ENCODE measurements around the gene MED13L. TPM values are rescaled to one million over a fixed set of nuclear protein-coding genes. Genes with fewer than 3 reads are reported as not detected.

The MED13L gene
- polyA plus RNA-seq, 4 donors: 9.8 to 74.0 (median 14.3) TPM

GRCh38 chr12:116101991-116102390, 175.5 kb downstream of the MED13L start:
- Histone ChIP-seq H3K27ac (ENCODE audit: low read depth in 1 of 3, low read length in 2 of 3) (no peak overlapping the region), H3K36me3 (ENCODE audit: control insufficient read depth in 3 of 3, insufficient read depth in 2 of 3, low read depth in 1 of 3, low read length in 3 of 3) (peaks cover 0 to 10% (median 3%) of the 10 kb centered on the region in 3 donors), H3K9me3 (ENCODE audit: control insufficient read depth in 2 of 2, insufficient read depth in 1 of 2, low read depth in 1 of 2, low read length in 1 of 2) (no peaks in the 10 kb centered on the region), H3K4me1 (ENCODE audit: control insufficient read depth in 3 of 3, insufficient read depth in 2 of 3, low read depth in 1 of 3, low read length in 2 of 3) (no peaks in the 10 kb centered on the region), H3K4me3 (ENCODE audit: low read depth in 1 of 3, low read length in 3 of 3) (no peak overlapping the region), H3K27me3 (ENCODE audit: control insufficient read depth in 3 of 3, insufficient read depth in 3 of 3, low read length in 3 of 3) (no peaks in the 10 kb centered on the region)
- FAIRE-seq (no peak), DNase-seq (no peak)
- 91 to 93% (median 92%) methylated on average over 2 of the region's 2 CpGs for WGBS, 3 donors

- FAIRE-seq: no peak
- H3K4me1 ChIP-seq (ENCODE audit: control insufficient read depth in 3 of 3, insufficient read depth in 2 of 3, low read depth in 1 of 3, low read length in 2 of 3): no peaks in the 10 kb centered on the region
- H3K4me3 ChIP-seq (ENCODE audit: low read depth in 1 of 3, low read length in 3 of 3): no peak overlapping the region
- 74 to 78% (median 74%) methylated on average over 6 of the region's 6 CpGs for WGBS, 3 donors
- H3K27ac ChIP-seq (ENCODE audit: low read depth in 1 of 3, low read length in 2 of 3): no peak overlapping the region
- no peaks in the 10 kb centered on the region for H3K27me3 ChIP-seq (ENCODE audit: control insufficient read depth in 3 of 3, insufficient read depth in 3 of 3, low read length in 3 of 3)
- DNase-seq: peak in 1 of 2 donors; percentile 4
- H3K36me3 ChIP-seq (ENCODE audit: control insufficient read depth in 3 of 3, insufficient read depth in 2 of 3, low read depth in 1 of 3, low read length in 3 of 3): peaks cover 0 to 11% (median under 1%) of the 10 kb centered on the region in 3 donors
- no peaks in the 10 kb centered on the region for H3K9me3 ChIP-seq (ENCODE audit: control insufficient read depth in 2 of 2, insufficient read depth in 1 of 2, low read depth in 1 of 2, low read length in 1 of 2)
These were observed 177.7 kb downstream of the MED13L start for GRCh38 chr12:116099652-116100432.

GRCh38 chr12:116096874-116097273, 180.6 kb downstream of the MED13L start:
- no peaks in the 10 kb centered on the region for H3K4me1 ChIP-seq (ENCODE audit: control insufficient read depth in 3 of 3, insufficient read depth in 2 of 3, low read depth in 1 of 3, low read length in 2 of 3)
- DNase-seq (no peak), FAIRE-seq (no peak)
- WGBS, 3 donors: 96 to 97% (median 97%) methylated on average over 5 of the region's 5 CpGs
- H3K4me3 ChIP-seq (ENCODE audit: low read depth in 1 of 3, low read length in 3 of 3): no peak overlapping the region
- no peaks in the 10 kb centered on the region for H3K9me3 ChIP-seq (ENCODE audit: control insufficient read depth in 2 of 2, insufficient read depth in 1 of 2, low read depth in 1 of 2, low read length in 1 of 2)
- no peaks in the 10 kb centered on the region for H3K27me3 ChIP-seq (ENCODE audit: control insufficient read depth in 3 of 3, insufficient read depth in 3 of 3, low read length in 3 of 3)
- no peak overlapping the region for H3K27ac ChIP-seq (ENCODE audit: low read depth in 1 of 3, low read length in 2 of 3)
- H3K36me3 ChIP-seq (ENCODE audit: control insufficient read depth in 3 of 3, insufficient read depth in 2 of 3, low read depth in 1 of 3, low read length in 3 of 3): peaks cover 0 to 12% (median 2%) of the 10 kb centered on the region in 3 donors

GRCh38 chr12:116094475-116094874, 183.0 kb downstream of the MED13L start:
- no peak overlapping the region for H3K27ac ChIP-seq (ENCODE audit: low read depth in 1 of 3, low read length in 2 of 3)
- no peaks in the 10 kb centered on the region for H3K27me3 ChIP-seq (ENCODE audit: control insufficient read depth in 3 of 3, insufficient read depth in 3 of 3, low read length in 3 of 3)
- DNase-seq (peak in 1 of 2 donors; percentile 7), FAIRE-seq (no peak)
- H3K4me1 ChIP-seq (ENCODE audit: control insufficient read depth in 3 of 3, insufficient read depth in 2 of 3, low read depth in 1 of 3, low read length in 2 of 3): no peaks in the 10 kb centered on the region
- H3K9me3 ChIP-seq (ENCODE audit: control insufficient read depth in 2 of 2, insufficient read depth in 1 of 2, low read depth in 1 of 2, low read length in 1 of 2): no peaks in the 10 kb centered on the region
- no peak overlapping the region for H3K4me3 ChIP-seq (ENCODE audit: low read depth in 1 of 3, low read length in 3 of 3)
- H3K36me3 ChIP-seq (ENCODE audit: control insufficient read depth in 3 of 3, insufficient read depth in 2 of 3, low read depth in 1 of 3, low read length in 3 of 3): peaks cover 0 to 10% (median 2%) of the 10 kb centered on the region in 3 donors

GRCh38 chr12:116093915-116094314, 183.6 kb downstream of the MED13L start:
- H3K36me3 ChIP-seq (ENCODE audit: control insufficient read depth in 3 of 3, insufficient read depth in 2 of 3, low read depth in 1 of 3, low read length in 3 of 3): peaks cover 0 to 10% (median 2%) of the 10 kb centered on the region in 3 donors
- no peak overlapping the region for H3K4me3 ChIP-seq (ENCODE audit: low read depth in 1 of 3, low read length in 3 of 3)
- no peaks in the 10 kb centered on the region for H3K27me3 ChIP-seq (ENCODE audit: control insufficient read depth in 3 of 3, insufficient read depth in 3 of 3, low read length in 3 of 3)
- H3K9me3 ChIP-seq (ENCODE audit: control insufficient read depth in 2 of 2, insufficient read depth in 1 of 2, low read depth in 1 of 2, low read length in 1 of 2): no peaks in the 10 kb centered on the region
- H3K4me1 ChIP-seq (ENCODE audit: control insufficient read depth in 3 of 3, insufficient read depth in 2 of 3, low read depth in 1 of 3, low read length in 2 of 3): no peaks in the 10 kb centered on the region
- H3K27ac ChIP-seq (ENCODE audit: low read depth in 1 of 3, low read length in 2 of 3): no peak overlapping the region
- no peak for DNase-seq
- FAIRE-seq: no peak
- WGBS, 3 donors: 64 to 72% (median 71%) methylated on average over 1 of the region's 1 CpG

GRCh38 chr12:116092776-116093175, 184.7 kb downstream of the MED13L start:
- FAIRE-seq (no peak), DNase-seq (no peak)
- peaks cover 0 to 12% (median 2%) of the 10 kb centered on the region in 3 donors for H3K36me3 ChIP-seq (ENCODE audit: control insufficient read depth in 3 of 3, insufficient read depth in 2 of 3, low read depth in 1 of 3, low read length in 3 of 3)
- H3K27me3 ChIP-seq (ENCODE audit: control insufficient read depth in 3 of 3, insufficient read depth in 3 of 3, low read length in 3 of 3): no peaks in the 10 kb centered on the region
- H3K27ac ChIP-seq (ENCODE audit: low read depth in 1 of 3, low read length in 2 of 3): no peak overlapping the region
- no peaks in the 10 kb centered on the region for H3K9me3 ChIP-seq (ENCODE audit: control insufficient read depth in 2 of 2, insufficient read depth in 1 of 2, low read depth in 1 of 2, low read length in 1 of 2)
- no peak overlapping the region for H3K4me3 ChIP-seq (ENCODE audit: low read depth in 1 of 3, low read length in 3 of 3)
- 41 to 82% (median 51%) methylated on average over 1 of the region's 1 CpG for WGBS, 3 donors
- no peaks in the 10 kb centered on the region for H3K4me1 ChIP-seq (ENCODE audit: control insufficient read depth in 3 of 3, insufficient read depth in 2 of 3, low read depth in 1 of 3, low read length in 2 of 3)

- H3K4me1 ChIP-seq (ENCODE audit: control insufficient read depth in 3 of 3, insufficient read depth in 2 of 3, low read depth in 1 of 3, low read length in 2 of 3): no peaks in the 10 kb centered on the region
- no peak overlapping the region for H3K27ac ChIP-seq (ENCODE audit: low read depth in 1 of 3, low read length in 2 of 3)
- no peak overlapping the region for H3K4me3 ChIP-seq (ENCODE audit: low read depth in 1 of 3, low read length in 3 of 3)
- DNase-seq (no peak), FAIRE-seq (no peak)
- H3K36me3 ChIP-seq (ENCODE audit: control insufficient read depth in 3 of 3, insufficient read depth in 2 of 3, low read depth in 1 of 3, low read length in 3 of 3): peaks cover 0 to 12% (median 2%) of the 10 kb centered on the region in 3 donors
- WGBS, 3 donors: 89 to 93% (median 90%) methylated on average over 3 of the region's 3 CpGs
- H3K27me3 ChIP-seq (ENCODE audit: control insufficient read depth in 3 of 3, insufficient read depth in 3 of 3, low read length in 3 of 3): no peaks in the 10 kb centered on the region
- H3K9me3 ChIP-seq (ENCODE audit: control insufficient read depth in 2 of 2, insufficient read depth in 1 of 2, low read depth in 1 of 2, low read length in 1 of 2): no peaks in the 10 kb centered on the region
These were observed 185.3 kb downstream of the MED13L start for GRCh38 chr12:116092162-116092561.

- DNase-seq: no peak
- FAIRE-seq: no peak
These were observed 185.9 kb downstream of the MED13L start for GRCh38 chr12:116091579-116091978.

GRCh38 chr12:116090516-116090915, 187.0 kb downstream of the MED13L start:
- Histone ChIP-seq H3K4me3 (ENCODE audit: low read depth in 1 of 3, low read length in 3 of 3) (no peak overlapping the region), H3K27ac (ENCODE audit: low read depth in 1 of 3, low read length in 2 of 3) (no peak overlapping the region)
- no peak for FAIRE-seq

More at GRCh38 chr12:116091579-116091978, 185.9 kb downstream of the MED13L start:
- Histone ChIP-seq H3K4me1 (ENCODE audit: control insufficient read depth in 3 of 3, insufficient read depth in 2 of 3, low read depth in 1 of 3, low read length in 2 of 3) (no peaks in the 10 kb centered on the region), H3K9me3 (ENCODE audit: control insufficient read depth in 2 of 2, insufficient read depth in 1 of 2, low read depth in 1 of 2, low read length in 1 of 2) (no peaks in the 10 kb centered on the region), H3K4me3 (ENCODE audit: low read depth in 1 of 3, low read length in 3 of 3) (no peak overlapping the region), H3K27ac (ENCODE audit: low read depth in 1 of 3, low read length in 2 of 3) (no peak overlapping the region), H3K36me3 (ENCODE audit: control insufficient read depth in 3 of 3, insufficient read depth in 2 of 3, low read depth in 1 of 3, low read length in 3 of 3) (peaks cover 0 to 9% (median 2%) of the 10 kb centered on the region in 3 donors), H3K27me3 (ENCODE audit: control insufficient read depth in 3 of 3, insufficient read depth in 3 of 3, low read length in 3 of 3) (no peaks in the 10 kb centered on the region)

More at GRCh38 chr12:116090516-116090915, 187.0 kb downstream of the MED13L start:
- Histone ChIP-seq H3K36me3 (ENCODE audit: control insufficient read depth in 3 of 3, insufficient read depth in 2 of 3, low read depth in 1 of 3, low read length in 3 of 3) (peaks cover 0 to 5% (median 2%) of the 10 kb centered on the region in 3 donors), H3K27me3 (ENCODE audit: control insufficient read depth in 3 of 3, insufficient read depth in 3 of 3, low read length in 3 of 3) (no peaks in the 10 kb centered on the region), H3K9me3 (ENCODE audit: control insufficient read depth in 2 of 2, insufficient read depth in 1 of 2, low read depth in 1 of 2, low read length in 1 of 2) (no peaks in the 10 kb centered on the region), H3K4me1 (ENCODE audit: control insufficient read depth in 3 of 3, insufficient read depth in 2 of 3, low read depth in 1 of 3, low read length in 2 of 3) (no peaks in the 10 kb centered on the region)
- DNase-seq: no peak
- 96 to 97% (median 96%) methylated on average over 4 of the region's 4 CpGs for WGBS, 3 donors

Measured in small intestine (tissue), 7 donors.